ENCODE results near the gene STX12. TPM values are rescaled to one million over a fixed set of nuclear protein-coding genes. Genes with fewer than 3 reads are reported as not detected.

The STX12 gene
- total RNA-seq, 1 experiment from 2014 or later, result 19.6 TPM

GRCh38 chr1:27833470-27833869 is 60.5 kb downstream of the STX12 start:
- H3K9me3 Mint-ChIP-seq (ENCODE audit: unreplicated experiment), result no peaks in the 10 kb centered on the region
- ChIA-PET CTCF (no interaction called here), POLR2A (interaction anchor here (1.1 kb wide), 1 partner anchor 16 kb away, joined by 3 read pairs; no protein-coding TSS in a partner anchor)
- H3K4me3 Mint-ChIP-seq (ENCODE audit: unreplicated experiment), result no peak overlapping the region
- intact Hi-C loops (cut with micrococcal nuclease; ENCODE audit: unreplicated experiment), result no loop called here
- TF ChIP-seq, protein P1, sequence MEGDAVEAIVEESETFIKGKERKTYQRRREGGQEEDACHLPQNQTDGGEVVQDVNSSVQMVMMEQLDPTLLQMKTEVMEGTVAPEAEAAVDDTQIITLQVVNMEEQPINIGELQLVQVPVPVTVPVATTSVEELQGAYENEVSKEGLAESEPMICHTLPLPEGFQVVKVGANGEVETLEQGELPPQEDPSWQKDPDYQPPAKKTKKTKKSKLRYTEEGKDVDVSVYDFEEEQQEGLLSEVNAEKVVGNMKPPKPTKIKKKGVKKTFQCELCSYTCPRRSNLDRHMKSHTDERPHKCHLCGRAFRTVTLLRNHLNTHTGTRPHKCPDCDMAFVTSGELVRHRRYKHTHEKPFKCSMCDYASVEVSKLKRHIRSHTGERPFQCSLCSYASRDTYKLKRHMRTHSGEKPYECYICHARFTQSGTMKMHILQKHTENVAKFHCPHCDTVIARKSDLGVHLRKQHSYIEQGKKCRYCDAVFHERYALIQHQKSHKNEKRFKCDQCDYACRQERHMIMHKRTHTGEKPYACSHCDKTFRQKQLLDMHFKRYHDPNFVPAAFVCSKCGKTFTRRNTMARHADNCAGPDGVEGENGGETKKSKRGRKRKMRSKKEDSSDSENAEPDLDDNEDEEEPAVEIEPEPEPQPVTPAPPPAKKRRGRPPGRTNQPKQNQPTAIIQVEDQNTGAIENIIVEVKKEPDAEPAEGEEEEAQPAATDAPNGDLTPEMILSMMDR (IDR thresholded peaks at IDR 0.05; ENCODE audit: insufficient read depth in 1 of 2, low read depth in 1 of 2, low read length in 1 of 2, severe bottlenecking in 1 of 2, unreplicated experiment in 1 of 2), result no peak
- H3K4me1 Mint-ChIP-seq (ENCODE audit: low read depth, unreplicated experiment), result peaks cover 10% of the 10 kb centered on the region
- H3K4me3 ChIP-seq (ENCODE audit: low read depth, low read length), result no peak overlapping the region
- H3K36me3 ChIP-seq (ENCODE audit: control insufficient read depth, insufficient read depth, low read length), result no peaks in the 10 kb centered on the region; the same call in 1 of the 2 replicates
- DNase-seq, result no peak
- no peaks in the 10 kb centered on the region for H3K27me3 Mint-ChIP-seq (ENCODE audit: insufficient read depth, unreplicated experiment)
- no peaks in the 10 kb centered on the region for H3K9me3 ChIP-seq
- H3K27me3 ChIP-seq (replicated peaks; ENCODE audit: control insufficient read depth, insufficient read depth, low read length), result no peaks in the 10 kb centered on the region
- peaks cover 22% of the 10 kb centered on the region for H3K36me3 Mint-ChIP-seq (ENCODE audit: insufficient read depth, unreplicated experiment)
- no peak overlapping the region for H3K27ac Mint-ChIP-seq (ENCODE audit: unreplicated experiment)
- BruUV-seq (replicated peaks), result no TSS peak
- H3K4me1 ChIP-seq, result peaks cover 6% of the 10 kb centered on the region; the same call in 1 of the 2 replicates

GRCh38 chr1:27835046-27835445 is 62.0 kb downstream of the STX12 start:
- no TSS peak for BruUV-seq (replicated peaks)
- no peak overlapping the region for H3K4me3 ChIP-seq (ENCODE audit: low read depth, low read length)
- H3K9me3 ChIP-seq, result no peaks in the 10 kb centered on the region
- TF ChIP-seq, protein P1 (IDR thresholded peaks at IDR 0.05; ENCODE audit: insufficient read depth in 1 of 2, low read depth in 1 of 2, low read length in 1 of 2, severe bottlenecking in 1 of 2, unreplicated experiment in 1 of 2), result no peak
- no peaks in the 10 kb centered on the region; the same call in 1 of the 2 replicates for H3K36me3 ChIP-seq (ENCODE audit: control insufficient read depth, insufficient read depth, low read length)
- ChIA-PET CTCF (no interaction called here), POLR2A (interaction anchor here (0.6 kb wide), 1 partner anchor 390 kb away, joined by 4 read pairs; no protein-coding TSS in a partner anchor)
- no peak for DNase-seq
- H3K4me1 ChIP-seq, result 0 out of 2 replicates have a peak, but pooled peaks cover 6% of the 10 kb centered on the region
- no peaks in the 10 kb centered on the region for H3K27me3 ChIP-seq (replicated peaks; ENCODE audit: control insufficient read depth, insufficient read depth, low read length)
- Mint-ChIP-seq H3K4me1 (ENCODE audit: low read depth, unreplicated experiment) (peaks cover 10% of the 10 kb centered on the region), H3K9me3 (ENCODE audit: unreplicated experiment) (no peaks in the 10 kb centered on the region), H3K27ac (ENCODE audit: unreplicated experiment) (no peak overlapping the region), H3K4me3 (ENCODE audit: unreplicated experiment) (no peak overlapping the region), H3K36me3 (ENCODE audit: insufficient read depth, unreplicated experiment) (peaks cover 27% of the 10 kb centered on the region), H3K27me3 (ENCODE audit: insufficient read depth, unreplicated experiment) (no peaks in the 10 kb centered on the region)
- intact Hi-C loops (cut with micrococcal nuclease; ENCODE audit: unreplicated experiment), result no loop called here

DNA sequence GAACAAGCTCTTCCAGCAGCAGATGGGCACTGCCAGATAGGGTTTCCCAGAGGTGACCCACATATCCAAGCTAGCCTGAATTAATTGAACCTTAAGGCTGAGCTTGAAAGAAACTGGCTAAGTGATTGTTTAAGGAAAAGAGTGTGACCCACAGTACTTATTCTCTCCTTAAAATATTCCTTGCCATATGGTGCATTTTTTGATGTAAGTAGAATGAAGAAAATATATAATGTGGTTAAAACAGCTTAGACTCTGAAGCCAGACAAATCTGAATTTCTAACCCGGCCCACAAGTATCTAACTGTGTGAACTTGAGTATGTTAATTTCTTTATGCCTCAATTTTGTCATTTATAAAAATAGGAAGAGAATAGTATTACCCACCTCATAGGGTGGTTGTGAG is 62.5 kb downstream of the STX12 start:
- intact Hi-C loops (cut with micrococcal nuclease; ENCODE audit: unreplicated experiment), result no loop called here
- H3K27me3 Mint-ChIP-seq (ENCODE audit: insufficient read depth, unreplicated experiment), result no peaks in the 10 kb centered on the region

More for the DNA sequence above, 62.5 kb downstream of the STX12 start:
- no peak for DNase-seq
- CTCF ChIA-PET, result no interaction called here
- BruUV-seq (replicated peaks), result no TSS peak
- Mint-ChIP-seq H3K4me3 (ENCODE audit: unreplicated experiment) (no peak overlapping the region), H3K9me3 (ENCODE audit: unreplicated experiment) (no peaks in the 10 kb centered on the region), H3K36me3 (ENCODE audit: insufficient read depth, unreplicated experiment) (peaks cover 27% of the 10 kb centered on the region), H3K4me1 (ENCODE audit: low read depth, unreplicated experiment) (peaks cover 10% of the 10 kb centered on the region), H3K27ac (ENCODE audit: unreplicated experiment) (no peak overlapping the region)
- Histone ChIP-seq H3K9me3 (no peaks in the 10 kb centered on the region), H3K36me3 (ENCODE audit: control insufficient read depth, insufficient read depth, low read length) (no peaks in the 10 kb centered on the region; the same call in 1 of the 2 replicates), H3K4me1 (0 out of 2 replicates have a peak, but pooled peaks cover 6% of the 10 kb centered on the region), H3K4me3 (ENCODE audit: low read depth, low read length) (no peak overlapping the region), H3K27me3 (replicated peaks; ENCODE audit: control insufficient read depth, insufficient read depth, low read length) (no peaks in the 10 kb centered on the region)
- TF ChIP-seq, protein P1 (IDR thresholded peaks at IDR 0.05; ENCODE audit: insufficient read depth in 1 of 2, low read depth in 1 of 2, low read length in 1 of 2, severe bottlenecking in 1 of 2, unreplicated experiment in 1 of 2), result no peak
- POLR2A ChIA-PET, result interaction anchor here (0.6 kb wide), 2 partner anchors 349 to 390 kb away, joined by 4 to 5 read pairs; no protein-coding TSS in a partner anchor

All from Caco-2 (cell line).